WERI-Rb-1 (cell line): ENCODE measurements around the gene ANGPTL8.

Source experiments
- DNase-seq: peaks from one replicate; pipeline ENCODE4 v3.0.0-alpha.2; 2020
- H3K27ac ChIP-seq: fragments of 250-450 bp; sonication (Bioruptor Pico); 2 replicates; pipeline ENCODE4 v1.5.1; 2020; ENCODE audit warnings: mild to moderate bottlenecking, moderate library complexity
- H3K27me3 ChIP-seq: fragments of 250-450 bp; sonication (Bioruptor Pico); 2 replicates; pipeline ENCODE4 v1.5.1; 2021; ENCODE audit warnings: mild to moderate bottlenecking, low read depth, moderate library complexity; ENCODE audit not compliant: insufficient read depth, severe bottlenecking
- H3K36me3 ChIP-seq: fragments of 250-450 bp; sonication (Bioruptor Pico); 2 replicates; pipeline ENCODE4 v1.5.1; 2020; ENCODE audit warnings: mild to moderate bottlenecking, moderate library complexity
- H3K4me3 ChIP-seq: 2 replicates; pipeline ENCODE4 v1.5.1; 2011; ENCODE audit warnings: low read depth, mild to moderate bottlenecking, control low read depth, low read length
- H3K9me3 ChIP-seq: fragments of 250-450 bp; sonication (Bioruptor Pico); 2 replicates; pipeline ENCODE4 v1.5.1; 2021; ENCODE audit warnings: mild to moderate bottlenecking, moderate library complexity; ENCODE audit not compliant: severe bottlenecking
- CTCF ChIP-seq: IDR thresholded peaks from 2 replicates; pipeline ENCODE4 v1.5.1; 2011; ENCODE audit warnings: low read depth, mild to moderate bottlenecking, control low read depth, inconsistent platforms, low read length

ANGPTL8 gene

GRCh38 chr19:11267316-11268085 lies 28.1 kb downstream of the ANGPTL8 start:
- no peak overlapping the region for H3K4me3 ChIP-seq
- no peak overlapping the region for H3K27ac ChIP-seq
- H3K9me3 ChIP-seq, result no peaks in the 10 kb centered on the region
- H3K27me3 ChIP-seq, result no peaks in the 10 kb centered on the region
- no peak for TF ChIP-seq CTCF
- no peaks in the 10 kb centered on the region for H3K36me3 ChIP-seq
- no peak for DNase-seq

GRCh38 chr19:11268783-11269267 lies 29.4 kb downstream of the ANGPTL8 start:
- peak overlapping the region; percentile 40 for H3K27ac ChIP-seq
- DNase-seq, result no peak
- no peak for TF ChIP-seq CTCF
- H3K27me3 ChIP-seq, result no peaks in the 10 kb centered on the region
- H3K36me3 ChIP-seq, result no peaks in the 10 kb centered on the region
- H3K4me3 ChIP-seq, result no peak overlapping the region
- H3K9me3 ChIP-seq, result no peaks in the 10 kb centered on the region

GRCh38 chr19:11269408-11269807 lies 30.0 kb downstream of the ANGPTL8 start:
- Histone ChIP-seq H3K27ac (peak overlapping the region; percentile 40), H3K9me3 (no peaks in the 10 kb centered on the region), H3K4me3 (no peak overlapping the region), H3K36me3 (no peaks in the 10 kb centered on the region), H3K27me3 (no peaks in the 10 kb centered on the region)
- DNase-seq, result no peak
- TF ChIP-seq CTCF, result no peak

- H3K27me3 ChIP-seq, result no peaks in the 10 kb centered on the region
- TF ChIP-seq CTCF, result no peak
- no peak overlapping the region for H3K4me3 ChIP-seq
- no peaks in the 10 kb centered on the region for H3K9me3 ChIP-seq
- no peak overlapping the region for H3K27ac ChIP-seq
- no peak for DNase-seq
- no peaks in the 10 kb centered on the region for H3K36me3 ChIP-seq
Measured at GRCh38 chr19:11273296-11273695, 33.9 kb downstream of the ANGPTL8 start.

- TF ChIP-seq CTCF, result no peak
- no peak for DNase-seq
- Histone ChIP-seq H3K36me3 (no peaks in the 10 kb centered on the region), H3K4me3 (no peak overlapping the region), H3K27ac (no peak overlapping the region), H3K27me3 (no peaks in the 10 kb centered on the region), H3K9me3 (no peaks in the 10 kb centered on the region)
Measured at GRCh38 chr19:11273989-11274388, 34.6 kb downstream of the ANGPTL8 start.
